Brain microvascular endothelial cell (primary cell): ENCODE results near the gene SIN3B.

Source experiments
- DNase-seq: peaks from one replicate; pipeline ENCODE4 v3.0.0-alpha.2; 2020
- H3K27ac ChIP-seq: fragments of 250-450 bp; sonication (Bioruptor Pico); 2 replicates; pipeline ENCODE4 v1.5.1; 2020; ENCODE audit warnings: mild to moderate bottlenecking, moderate library complexity
- H3K27me3 ChIP-seq: fragments of 250-450 bp; sonication (Bioruptor Pico); replicated peaks from 2 replicates; pipeline ENCODE4 v1.5.1; 2020; ENCODE audit warnings: mild to moderate bottlenecking
- H3K36me3 ChIP-seq: fragments of 250-450 bp; sonication (Bioruptor Pico); replicated peaks from 2 replicates; pipeline ENCODE4 v1.5.1; 2020; ENCODE audit warnings: mild to moderate bottlenecking
- H3K4me3 ChIP-seq: 2 replicates; pipeline ENCODE4 v1.5.1; 2011; ENCODE audit warnings: low read depth, mild to moderate bottlenecking, control low read depth, low read length, moderate library complexity
- CTCF ChIP-seq: IDR thresholded peaks from 2 replicates; pipeline ENCODE4 v1.5.1; 2011; ENCODE audit warnings: low read depth, mild to moderate bottlenecking, moderate library complexity, low read length, control low read depth, inconsistent platforms; ENCODE audit errors: missing control alignments
- in situ Hi-C: cut with HindIII; loops from 2 replicates; pipeline ENCODE4 v1.10.0; 2017; ENCODE audit warnings: low sequenced_read_pairs, low pct_ligation_motif_present

SIN3B gene

GRCh38 chr19:16890461-16891184 is 61.4 kb downstream of the SIN3B start:
- in situ Hi-C loops = no loop called here
- TF ChIP-seq CTCF = no peak
- Histone ChIP-seq H3K27ac (no peak overlapping the region), H3K36me3 (no peaks in the 10 kb centered on the region), H3K27me3 (no peaks in the 10 kb centered on the region), H3K4me3 (no peak overlapping the region)
- no peak for DNase-seq

- H3K27me3 ChIP-seq = no peaks in the 10 kb centered on the region
- no peak overlapping the region for H3K4me3 ChIP-seq
- no peak for TF ChIP-seq CTCF
- in situ Hi-C loops = no loop called here
- no peaks in the 10 kb centered on the region for H3K36me3 ChIP-seq
- no peak overlapping the region for H3K27ac ChIP-seq
- no peak for DNase-seq
Observed at GRCh38 chr19:16891696-16892382, 62.6 kb downstream of the SIN3B start.

GRCh38 chr19:16892436-16892835 is 63.2 kb downstream of the SIN3B start:
- Histone ChIP-seq H3K36me3 (no peaks in the 10 kb centered on the region), H3K4me3 (no peak overlapping the region), H3K27ac (no peak overlapping the region), H3K27me3 (no peaks in the 10 kb centered on the region)
- in situ Hi-C loops = no loop called here
- DNase-seq = no peak
- no peak for TF ChIP-seq CTCF

GRCh38 chr19:16892868-16893685 is 63.9 kb downstream of the SIN3B start:
- in situ Hi-C loops = no loop called here
- no peaks in the 10 kb centered on the region for H3K27me3 ChIP-seq
- no peak overlapping the region for H3K27ac ChIP-seq
- no peak overlapping the region for H3K4me3 ChIP-seq
- no peak for TF ChIP-seq CTCF
- no peak for DNase-seq
- no peaks in the 10 kb centered on the region for H3K36me3 ChIP-seq

GRCh38 chr19:16893686-16893989 is 64.4 kb downstream of the SIN3B start:
- Histone ChIP-seq H3K27me3 (no peaks in the 10 kb centered on the region), H3K36me3 (no peaks in the 10 kb centered on the region), H3K27ac (no peak overlapping the region), H3K4me3 (no peak overlapping the region)
- in situ Hi-C loops = no loop called here
- no peak for TF ChIP-seq CTCF
- no peak for DNase-seq
